Sigmoid colon (tissue), 7 donors: ENCODE data around the gene ASPM. TPM values are rescaled to one million over a fixed set of nuclear protein-coding genes. Genes with fewer than 3 reads are reported as not detected.

ENCODE experiments used
- DNase-seq: peaks from one replicate; pipeline ENCODE4 v3.0.0-alpha.2; 2019
- H3K27ac ChIP-seq, 4 donors: fragments of 200-600 bp; sonication (generic); one replicate each; pipeline ENCODE4 v1.5.1; 2016 to 2019; ENCODE audit warnings: mild to moderate bottlenecking in 1 of 4
- H3K27me3 ChIP-seq, 3 donors: fragments of 200-600 bp; sonication (generic); one replicate each; pipeline ENCODE4 v1.5.1; 2019; ENCODE audit warnings: mild to moderate bottlenecking in 1 of 3
- H3K36me3 ChIP-seq, 4 donors: fragments of 200-600 bp; sonication (generic); one replicate each; pipeline ENCODE4 v1.5.1; 2016 to 2019
- H3K4me1 ChIP-seq, 4 donors: fragments of 200-600 bp; sonication (generic); one replicate each; pipeline ENCODE4 v1.5.1; 2017 to 2019
- H3K4me3 ChIP-seq, 4 donors: fragments of 200-600 bp; sonication (generic); one replicate each; pipeline ENCODE4 v1.5.1; 2017 to 2019; ENCODE audit warnings: mild to moderate bottlenecking in 2 of 4, moderate library complexity in 1 of 4
- H3K9me3 ChIP-seq, 4 donors: fragments of 200-600 bp in 3 of 4; sonication (generic) in 3 of 4; one replicate each; pipeline versions ENCODE4 v1.5.1 to v1.6.1; 2013 to 2019
- CTCF ChIP-seq, 4 experiments: fragments of 450-650 bp in 3 of 4; fragments of 200-600 bp in 1 of 4; IDR thresholded peaks; one replicate each; pipeline ENCODE4 v1.5.1; 2016 to 2019; ENCODE audit warnings: antibody characterized with exemption in 4 of 4, mild to moderate bottlenecking in 3 of 4, moderate library complexity in 2 of 4
- EP300 ChIP-seq, 4 donors: sonication (generic); formaldehyde crosslinking; IDR thresholded peaks; one replicate each; pipeline ENCODE4 v1.6.1; 2017; ENCODE audit warnings: antibody characterized with exemption in 4 of 4
- POLR2A ChIP-seq, 2 donors: fragments of 450-650 bp; IDR thresholded peaks; one replicate each; pipeline ENCODE4 v1.6.1; 2016; ENCODE audit warnings: antibody characterized with exemption in 2 of 2, mild to moderate bottlenecking in 2 of 2, moderate library complexity in 2 of 2
- POLR2AphosphoS5 ChIP-seq, 4 donors: sonication (generic); formaldehyde crosslinking; IDR thresholded peaks; one replicate each; pipeline ENCODE4 v1.6.1; 2017; ENCODE audit warnings: antibody characterized with exemption in 4 of 4
- WGBS, 2 donors: extraction: QIAGEN DNeasy Blood & Tissue Kit; methylation state at CpG; one replicate each; pipeline ENCODE4 v1.1.7; 2013; 5-methylcytosine and 5-hydroxymethylcytosine counted together
- intact Hi-C: fragments of 100-400 bp; cut with DNase I; formaldehyde crosslinking; loops from one replicate; pipeline ENCODE4 v1.15.1; 2023
- polyA plus RNA-seq, 3 donors: library from polyadenylated mRNA; stranded (reverse); fragments of 200-250 nt; gene quantifications; one replicate each; pipeline ENCODE4 v1.2.3, GENCODE V29; 2013
- total RNA-seq, 4 donors: library from RNA; depleted of rRNA; stranded (reverse); fragments of >200 nt; gene quantifications; one replicate each; pipeline ENCODE4 v1.1.0, GENCODE V29; 2016
- donor health status: healthy with polysubstance abuse.
- donor health status: Bipolar disorder and iron deficiency.
- donor health status: healthy.

The ASPM gene
- total and polyA plus RNA-seq, 7 donors = under 0.01 to 5.9 (median 0.69) TPM

- Histone ChIP-seq H3K4me1 (peaks cover 0 to 12% (median 6%) of the 10 kb centered on the region in 4 donors), H3K36me3 (peaks cover 7 to 71% (median 19%) of the 10 kb centered on the region in 4 donors)
These were observed 36.2 kb upstream of the ASPM start for GRCh38 chr1:197182716-197183115.

GRCh38 chr1:197181982-197182381 is 35.5 kb upstream of the ASPM start:
- H3K9me3 ChIP-seq = no peaks in the 10 kb centered on the region
- H3K36me3 ChIP-seq = peaks cover 6 to 65% (median 13%) of the 10 kb centered on the region in 4 donors
- intact Hi-C loops = no loop called here
- no peak for DNase-seq
- no peak for TF ChIP-seq EP300 (IDR thresholded peaks at IDR 0.05)
- TF ChIP-seq POLR2A (IDR thresholded peaks at IDR 0.05) = no peak
- TF ChIP-seq CTCF (IDR thresholded peaks at IDR 0.05) = no peak
- TF ChIP-seq POLR2AphosphoS5 (IDR thresholded peaks at IDR 0.05) = no peak
- no peak overlapping the region for H3K4me3 ChIP-seq
- WGBS, 2 donors = 51 to 67% methylated on average over 3 of the region's 3 CpGs
- H3K4me1 ChIP-seq = peaks cover 0 to 12% (median 6%) of the 10 kb centered on the region in 4 donors
- no peaks in the 10 kb centered on the region for H3K27me3 ChIP-seq
- H3K27ac ChIP-seq = no peak overlapping the region

More at GRCh38 chr1:197182716-197183115, 36.2 kb upstream of the ASPM start:
- H3K27me3 ChIP-seq = no peaks in the 10 kb centered on the region
- intact Hi-C loops = no loop called here
- no peak overlapping the region for H3K4me3 ChIP-seq
- TF ChIP-seq POLR2A (IDR thresholded peaks at IDR 0.05) (no peak), EP300 (IDR thresholded peaks at IDR 0.05) (no peak), POLR2AphosphoS5 (IDR thresholded peaks at IDR 0.05) (no peak), CTCF (IDR thresholded peaks at IDR 0.05) (no peak)
- H3K9me3 ChIP-seq = no peaks in the 10 kb centered on the region
- no peak overlapping the region for H3K27ac ChIP-seq
- WGBS, 2 donors = 89 to 91% methylated on average over 3 of the region's 3 CpGs
- no peak for DNase-seq

- WGBS, 2 donors = 86 to 91% methylated on average over 3 of the region's 3 CpGs
- Histone ChIP-seq H3K4me3 (no peak overlapping the region), H3K9me3 (no peaks in the 10 kb centered on the region), H3K36me3 (peaks cover 0 to 60% (median 3%) of the 10 kb centered on the region in 4 donors), H3K27ac (no peak overlapping the region), H3K4me1 (peaks cover 0 to 12% (median 6%) of the 10 kb centered on the region in 4 donors), H3K27me3 (no peaks in the 10 kb centered on the region)
- intact Hi-C loops = no loop called here
- TF ChIP-seq CTCF (IDR thresholded peaks at IDR 0.05) (peak in 2 of 4 experiments; percentile 22 to 59), EP300 (IDR thresholded peaks at IDR 0.05) (no peak)
- DNase-seq = no peak
These were observed 33.9 kb upstream of the ASPM start for GRCh38 chr1:197180252-197180878.

- 68 to 81% methylated on average over 1 of the region's 1 CpG for whole genome bisulfite sequencing, 2 donors
- H3K27ac ChIP-seq = no peak overlapping the region
- intact Hi-C loops = loop anchor here (10.0 kb wide), 1 partner anchor 176 kb away; no protein-coding TSS in a partner anchor
- DNase-seq = no peak
- H3K4me3 ChIP-seq = no peak overlapping the region
- peaks cover 0 to 12% (median 4%) of the 10 kb centered on the region in 4 donors for H3K4me1 ChIP-seq
- H3K9me3 ChIP-seq = no peaks in the 10 kb centered on the region
- H3K36me3 ChIP-seq = peaks cover 0 to 67% (median 3%) of the 10 kb centered on the region in 4 donors
- H3K27me3 ChIP-seq = no peaks in the 10 kb centered on the region
- no peak for TF ChIP-seq EP300 (IDR thresholded peaks at IDR 0.05)
- peak in 1 of 2 donors; percentile 10 for TF ChIP-seq POLR2A (IDR thresholded peaks at IDR 0.05)
These were observed 32.5 kb upstream of the ASPM start for GRCh38 chr1:197178998-197179397.

- intact Hi-C loops = loop anchor here (10.0 kb wide), 1 partner anchor 180 kb away; no protein-coding TSS in a partner anchor
- H3K27me3 ChIP-seq = no peaks in the 10 kb centered on the region
- no peak overlapping the region for H3K4me3 ChIP-seq
- no peaks in the 10 kb centered on the region for H3K4me1 ChIP-seq
- TF ChIP-seq EP300 (IDR thresholded peaks at IDR 0.05) (no peak), CTCF (IDR thresholded peaks at IDR 0.05) (no peak), POLR2AphosphoS5 (IDR thresholded peaks at IDR 0.05) (no peak), POLR2A (IDR thresholded peaks at IDR 0.05) (no peak)
- H3K27ac ChIP-seq = no peak overlapping the region
- no peaks in the 10 kb centered on the region for H3K9me3 ChIP-seq
- no peak for DNase-seq
- 39 to 76% methylated on average over 2 of the region's 2 CpGs for WGBS, 2 donors
- peaks cover 0 to 63% (median 2%) of the 10 kb centered on the region in 4 donors for H3K36me3 ChIP-seq
These were observed 28.3 kb upstream of the ASPM start for GRCh38 chr1:197174818-197175217.
